HG03066 (cell line): Measurements from ENCODE around the gene KLRC2.
"Not testable (repeated sequence)": the region's sequence is repeated elsewhere in the genome, so short reads cannot be mapped to it uniquely, and the experiment has no call there.

Source experiments
- ATAC-seq: cut with Tn5 transposase; IDR thresholded peaks from one replicate; pipeline ENCODE4 v1.9.1; 2021; ENCODE audit warnings: low read depth; ENCODE audit not compliant: unreplicated experiment

KLRC2 gene

DNA sequence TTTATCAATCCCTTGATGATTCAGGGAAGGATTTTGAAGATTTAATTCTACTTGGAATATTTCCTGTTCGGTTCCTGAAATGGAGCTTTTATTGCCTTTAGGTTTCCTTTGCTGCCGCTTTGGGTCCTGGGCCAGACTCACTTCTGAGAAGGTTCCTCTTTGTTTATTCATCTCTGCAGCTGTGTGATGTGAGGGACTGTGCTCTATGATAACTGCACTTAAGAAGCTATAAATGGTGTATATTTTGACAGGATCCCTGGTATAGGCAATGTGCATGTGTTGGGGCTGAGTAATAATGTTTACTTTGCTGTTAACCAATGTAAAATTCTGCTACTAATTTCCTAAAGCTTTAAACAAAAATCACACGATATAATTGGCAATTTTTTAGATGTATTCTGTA, at the start of gene KLRC2:
Gene KLRC2 (minus strand): TSS at position 195 of the 400 bp plus-strand sequence. CDS start 24 bp downstream, at position 171.
- ATAC-seq = not testable (repeated sequence)

DNA sequence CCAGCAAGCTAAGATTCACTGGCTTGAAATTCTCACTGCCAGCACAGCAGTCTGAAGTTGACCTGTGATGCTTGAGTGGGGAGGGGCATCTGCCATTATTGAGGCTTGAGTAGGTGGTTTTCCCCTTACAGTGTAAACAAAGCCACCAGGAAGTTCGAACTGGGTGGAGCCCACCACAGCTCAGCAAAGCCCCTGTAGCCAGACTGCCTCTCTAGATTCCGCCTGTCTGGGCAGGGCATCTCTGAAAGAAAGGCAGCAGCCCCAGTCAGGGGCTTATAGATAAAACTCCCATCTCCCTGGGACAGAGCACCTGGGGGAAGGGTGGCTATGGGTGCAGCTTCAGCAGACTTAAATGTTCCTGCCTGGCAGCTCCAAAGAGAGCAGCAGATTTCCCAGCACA, 46.1 kb upstream of the KLRC2 start:
- not testable (repeated sequence) for ATAC-seq

DNA sequence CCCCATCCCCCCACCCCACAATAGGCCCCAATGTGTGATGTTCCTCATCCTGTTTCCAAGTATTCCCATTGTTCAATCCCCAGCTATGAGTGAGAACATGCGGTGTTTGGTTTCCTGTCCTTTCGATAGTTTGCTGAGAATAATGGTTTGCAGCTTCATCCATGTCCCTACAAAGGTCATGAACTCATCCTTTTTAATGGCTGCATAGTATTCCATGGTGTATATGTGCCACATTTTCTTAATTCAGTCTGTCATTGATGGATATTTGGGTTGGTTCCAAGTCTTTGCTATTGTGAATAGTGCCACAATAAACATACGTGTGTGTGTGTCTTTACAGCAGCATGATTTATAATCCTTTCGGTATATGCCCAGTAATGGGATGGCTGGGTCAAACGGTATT, 37.0 kb upstream of the KLRC2 start:
- ATAC-seq = not testable (repeated sequence)

DNA sequence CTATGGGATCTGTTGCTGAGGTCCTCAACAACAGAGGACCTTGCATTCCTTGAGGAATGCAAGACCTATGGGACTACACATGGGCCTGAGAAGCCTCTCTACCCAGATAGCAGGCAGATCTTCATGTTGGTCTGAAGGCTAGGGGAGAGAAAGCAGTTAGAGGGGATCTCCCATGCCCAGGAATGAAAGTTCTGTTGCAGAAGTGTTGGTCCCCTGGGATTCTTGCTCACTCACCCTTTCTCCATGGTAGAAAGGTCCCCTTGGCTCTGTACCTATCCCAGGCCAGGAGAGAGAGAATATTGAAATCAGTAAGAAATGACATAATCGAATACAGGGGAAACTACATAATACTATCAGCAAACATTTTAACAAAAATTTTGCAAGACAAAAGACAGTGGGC, 33.9 kb upstream of the KLRC2 start:
- ATAC-seq = no peak

DNA sequence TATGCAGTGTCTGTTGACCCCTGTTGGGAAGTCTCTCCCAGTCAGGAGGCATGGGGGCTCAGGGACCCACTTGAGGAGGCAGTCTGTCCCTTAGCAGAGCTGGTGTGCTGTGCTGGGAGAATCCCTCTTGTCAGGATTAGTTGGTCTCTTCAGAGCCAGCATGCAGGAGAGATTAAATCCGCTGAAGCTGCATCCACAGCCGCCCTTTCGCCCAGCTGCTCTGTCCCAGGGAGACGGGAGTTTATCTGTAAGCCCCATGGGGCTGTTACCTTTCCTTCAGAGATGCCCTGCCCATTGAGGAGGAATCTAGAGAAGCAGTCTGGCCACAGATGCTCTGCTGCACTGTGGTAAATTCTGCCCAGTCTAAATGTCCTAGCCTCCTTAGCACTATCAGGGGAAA, 30.5 kb upstream of the KLRC2 start:
- ATAC-seq = no peak

DNA sequence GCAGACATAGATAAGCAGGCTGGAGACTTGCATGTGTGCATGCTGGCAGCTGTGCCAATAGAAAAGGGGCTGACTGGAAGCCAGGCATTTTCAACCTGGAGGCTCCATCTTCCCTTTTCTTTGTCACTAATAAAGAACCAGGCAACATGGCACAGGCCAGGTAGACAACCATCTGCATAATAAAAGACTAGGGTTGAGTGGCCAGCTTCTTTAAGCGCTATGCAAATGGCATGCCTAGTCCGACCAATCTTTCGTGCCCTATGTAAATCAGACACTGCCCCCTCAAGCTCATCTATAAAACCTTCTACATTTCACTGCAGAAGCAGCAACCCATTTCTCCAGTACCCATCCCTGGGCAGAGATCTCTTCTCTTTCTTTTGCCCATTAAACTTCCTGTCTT, 21.9 kb upstream of the KLRC2 start:
- no peak for ATAC-seq

DNA sequence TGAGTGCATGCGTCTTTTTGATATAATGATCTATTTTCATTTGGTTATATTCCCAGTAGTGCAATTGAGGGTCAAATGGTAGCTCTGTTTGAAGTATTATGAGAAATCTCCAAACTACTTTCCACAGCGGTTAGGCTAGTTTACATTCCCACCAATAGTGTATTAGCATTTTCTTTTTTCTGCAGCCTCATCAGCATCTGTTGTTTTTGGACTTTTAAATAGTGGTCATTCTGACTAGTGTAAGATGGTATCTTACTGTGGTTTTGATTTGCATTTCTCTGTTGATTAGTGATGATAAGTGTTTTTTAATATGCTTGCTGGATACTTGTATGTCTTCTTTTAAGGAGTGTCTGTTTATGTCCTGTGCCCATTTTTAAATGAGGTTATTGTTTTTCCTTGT, 21.0 kb upstream of the KLRC2 start:
- no peak for ATAC-seq

DNA sequence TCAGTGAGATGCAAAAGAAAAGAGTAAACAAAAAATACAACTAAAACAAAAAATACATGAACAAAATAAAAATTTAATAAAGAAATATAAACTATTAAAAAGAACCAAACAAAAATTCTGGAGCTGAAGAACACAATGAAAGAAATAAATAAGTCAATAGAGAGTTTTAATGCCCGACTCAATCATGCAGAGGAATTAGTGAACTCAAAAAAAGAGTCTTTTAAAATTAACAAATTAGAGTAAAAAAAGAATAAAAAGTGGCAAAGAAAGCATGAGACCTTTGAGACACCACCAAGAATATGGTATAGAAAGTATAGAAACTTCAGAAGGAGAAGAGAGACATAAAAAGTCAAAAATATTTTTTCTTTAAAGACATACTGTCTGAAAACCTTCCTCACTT, 20.0 kb upstream of the KLRC2 start:
- no peak for ATAC-seq

DNA sequence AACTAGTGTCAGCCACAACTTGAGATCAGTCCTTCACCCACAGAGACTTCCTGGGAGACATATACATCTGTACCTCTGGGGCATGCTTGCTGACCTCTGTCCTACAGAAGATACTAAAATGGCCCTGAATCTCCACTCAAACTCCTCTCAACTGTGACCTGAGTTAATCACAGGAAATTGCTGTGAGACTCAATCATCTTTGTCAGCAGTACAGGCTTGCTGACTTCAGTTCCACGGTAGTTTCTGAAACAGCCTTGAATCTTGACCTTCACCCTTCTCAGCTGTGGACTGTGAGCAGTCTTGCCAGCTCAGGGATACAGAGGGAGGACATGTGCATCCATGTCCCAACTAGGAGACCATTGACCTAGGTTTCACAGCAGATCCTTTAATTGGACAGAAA, 18.7 kb upstream of the KLRC2 start:
- ATAC-seq = no peak

DNA sequence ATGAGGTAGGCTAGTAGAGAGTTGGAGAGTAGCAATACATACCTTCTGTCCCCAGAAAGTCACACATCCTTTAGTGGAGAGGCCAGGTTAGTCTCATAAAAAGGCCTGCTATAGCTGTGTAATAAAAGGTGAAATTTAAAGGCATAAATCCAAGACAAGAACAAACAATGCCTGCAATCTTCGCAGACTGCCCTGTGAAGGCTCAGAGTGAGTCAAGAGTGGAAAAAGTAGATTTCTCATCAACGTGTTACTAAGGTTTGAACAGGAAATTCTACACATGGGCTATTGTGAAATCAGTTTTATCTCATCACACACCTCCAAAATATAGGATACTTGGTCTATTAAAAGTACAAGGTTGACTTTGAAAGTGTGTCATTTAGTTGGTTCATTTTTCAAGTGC, 17.3 kb upstream of the KLRC2 start, which contains the start of gene KLRC1:
Gene KLRC1 (minus strand): TSS at position 222 of the 400 bp plus-strand sequence. CDS start 2,221 bp downstream, outside the sequence.
- no peak for ATAC-seq

DNA sequence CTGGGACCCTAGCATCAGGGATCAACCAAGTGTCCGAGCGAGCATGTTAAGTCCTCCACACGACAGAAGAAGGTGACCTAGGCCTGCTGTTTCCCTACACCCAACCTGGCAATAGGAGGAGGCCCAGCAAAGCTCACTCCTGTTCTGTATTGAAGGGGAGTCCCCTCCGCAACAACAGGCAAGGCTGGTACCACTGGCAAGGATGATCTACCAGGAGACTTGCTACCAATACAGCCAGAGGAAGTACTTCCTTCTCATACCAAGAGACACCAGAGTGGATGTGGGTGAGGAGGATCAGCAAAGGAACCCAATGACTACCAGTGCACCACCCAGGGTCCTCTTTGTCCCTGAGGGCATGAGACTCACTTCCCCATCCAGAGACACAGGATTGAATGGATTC, 12.4 kb upstream of the KLRC2 start:
- ATAC-seq = no peak

DNA sequence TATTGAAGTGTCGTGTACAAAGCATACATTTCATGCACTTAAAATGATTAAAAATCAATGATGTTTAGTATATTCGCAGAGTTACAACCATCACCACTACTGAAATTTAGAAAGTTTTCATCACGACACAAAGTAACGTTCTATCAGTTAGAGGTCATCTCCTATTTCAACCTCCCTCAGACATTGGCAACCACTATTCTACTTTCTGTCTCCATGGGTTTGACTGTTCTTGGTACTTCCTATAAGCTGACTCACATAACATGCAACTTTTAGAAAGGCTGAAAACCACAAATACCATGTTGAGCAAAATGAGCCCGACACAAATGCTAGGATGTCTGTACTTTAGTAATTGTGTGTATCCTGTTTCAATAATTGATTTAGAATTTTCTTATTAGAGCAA, 10.2 kb upstream of the KLRC2 start:
- ATAC-seq = not testable (repeated sequence)

DNA sequence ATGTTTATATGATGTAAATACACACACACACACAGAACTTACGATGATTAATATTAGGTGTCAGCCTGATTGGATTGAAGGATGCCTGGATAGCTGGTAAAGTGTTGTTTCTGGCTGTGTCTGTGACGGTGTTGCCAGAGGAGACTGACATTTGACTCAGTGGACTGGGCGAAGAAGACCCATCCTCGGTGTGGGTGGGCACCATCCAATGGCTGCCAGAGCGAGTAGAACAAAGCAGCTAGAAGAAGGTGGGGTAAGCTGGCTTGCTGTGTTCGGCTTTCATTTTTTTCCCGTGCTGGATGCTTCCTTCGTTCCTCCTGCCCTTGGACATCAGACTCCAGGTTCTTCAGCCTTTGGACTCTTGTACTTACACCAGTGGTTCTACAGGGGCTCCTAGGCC, 5.3 kb upstream of the KLRC2 start:
- ATAC-seq = not testable (repeated sequence)

DNA sequence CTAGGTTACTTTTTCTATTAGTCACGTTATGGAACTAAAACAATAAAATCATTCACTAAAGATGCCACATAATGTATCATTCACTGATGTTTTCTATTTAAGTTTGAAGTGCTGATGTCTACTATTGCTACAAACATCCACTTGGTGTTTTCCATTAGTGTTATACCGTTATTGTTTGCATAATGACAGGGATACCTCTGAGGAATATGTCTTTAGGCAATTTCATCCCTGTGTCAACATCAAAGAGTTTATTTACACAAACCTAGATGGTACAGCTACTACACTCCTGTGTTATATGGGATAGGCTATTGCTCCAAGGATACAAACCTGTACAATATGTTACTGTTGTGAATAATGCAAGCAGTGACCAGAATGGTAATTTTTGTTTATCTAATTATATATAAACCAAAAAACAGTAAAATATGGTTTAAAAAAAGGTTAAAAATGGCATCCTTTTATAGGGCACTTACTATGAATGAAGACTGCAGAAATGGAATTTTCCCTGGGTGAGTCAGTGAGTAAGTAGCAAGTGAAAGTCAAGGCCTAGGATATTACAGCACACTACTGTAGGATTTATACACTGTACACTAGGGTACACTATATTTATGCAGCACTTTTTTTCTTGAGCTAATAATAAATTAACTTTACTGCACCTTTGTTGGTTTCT, 3.9 kb upstream of the KLRC2 start:
- ATAC-seq = not testable (repeated sequence)

DNA sequence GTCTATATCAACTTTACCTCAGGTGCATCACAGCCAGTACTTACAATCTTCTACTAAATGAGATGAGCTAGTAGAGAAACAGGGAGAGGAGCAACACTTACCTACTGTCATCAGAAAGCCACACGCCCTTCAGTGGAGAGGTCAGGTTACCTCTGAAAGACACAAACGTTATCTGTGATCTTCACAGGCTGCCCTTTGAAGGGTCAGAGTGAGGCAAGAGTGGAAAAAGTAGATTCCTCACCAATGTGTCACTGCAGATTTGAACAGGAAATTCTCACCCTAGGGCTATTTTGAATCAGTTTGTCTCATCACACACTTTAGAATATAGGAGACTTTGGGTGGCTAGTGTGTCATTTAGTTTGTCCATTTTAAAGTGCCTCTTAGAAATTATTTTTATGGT, 1.8 kb upstream of the KLRC2 start:
- not testable (repeated sequence) for ATAC-seq

DNA sequence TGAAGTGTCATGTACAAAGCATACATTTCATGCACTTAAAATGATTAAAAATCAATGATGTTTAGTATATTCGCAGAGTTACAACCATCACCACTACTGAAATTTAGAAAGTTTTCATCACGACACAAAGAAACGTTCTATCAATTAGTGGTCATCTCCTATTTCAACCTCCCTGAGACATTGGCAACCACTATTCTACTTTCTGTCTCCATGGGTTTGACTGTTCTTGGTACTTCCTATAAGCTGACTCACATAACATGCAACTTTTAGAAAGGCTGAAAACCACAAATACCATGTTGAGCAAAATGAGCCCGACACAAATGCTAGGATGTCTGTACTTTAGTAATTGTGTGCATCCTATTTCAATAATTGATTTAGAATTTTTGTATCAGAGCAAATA, 5.2 kb downstream of the KLRC2 start:
- not testable (repeated sequence) for ATAC-seq

DNA sequence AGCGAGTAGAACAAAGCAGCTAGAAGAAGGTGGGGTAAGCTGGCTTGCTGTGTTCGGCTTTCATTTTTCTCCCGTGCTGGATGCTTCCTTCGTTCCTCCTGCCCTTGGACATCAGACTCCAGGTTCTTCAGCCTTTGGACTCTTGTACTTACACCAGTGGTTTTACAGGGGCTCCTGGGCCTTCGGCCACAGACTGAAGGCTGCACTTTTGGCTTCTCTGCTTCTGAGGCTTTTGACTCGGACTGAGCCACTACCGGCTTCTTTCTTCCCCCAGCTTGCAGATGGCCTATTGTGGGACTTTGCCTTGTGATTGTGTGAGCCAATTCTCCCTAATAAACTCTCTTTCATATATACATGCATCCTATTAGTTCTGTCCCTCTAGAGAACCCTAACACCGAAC, 9.9 kb downstream of the KLRC2 start:
- not testable (repeated sequence) for ATAC-seq

DNA sequence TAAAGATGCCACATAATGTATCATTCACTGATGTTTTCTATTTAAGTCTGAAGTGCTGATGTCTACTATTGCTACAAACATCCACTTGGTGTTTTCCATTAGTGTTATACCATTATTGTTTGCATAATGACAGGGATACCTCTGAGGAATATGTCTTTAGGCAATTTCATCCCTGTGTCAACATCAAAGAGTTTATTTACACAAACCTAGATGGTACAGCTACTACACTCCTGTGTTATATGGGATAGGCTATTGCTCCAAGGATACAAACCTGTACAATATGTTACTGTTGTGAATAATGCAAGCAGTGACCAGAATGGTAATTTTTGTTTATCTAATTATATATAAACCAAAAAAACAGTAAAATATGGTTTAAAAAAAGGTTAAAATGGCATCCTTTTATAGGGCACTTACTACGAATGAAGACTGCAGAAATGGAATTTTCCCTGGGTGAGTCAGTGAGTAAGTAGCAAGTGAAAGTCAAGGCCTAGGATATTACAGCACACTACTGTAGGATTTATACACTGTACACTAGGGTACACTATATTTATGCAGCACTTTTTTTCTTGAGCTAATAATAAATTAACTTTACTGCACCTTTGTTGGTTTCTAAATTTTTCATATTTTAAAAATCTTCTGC, 11.4 kb downstream of the KLRC2 start:
- ATAC-seq = not testable (repeated sequence)

DNA sequence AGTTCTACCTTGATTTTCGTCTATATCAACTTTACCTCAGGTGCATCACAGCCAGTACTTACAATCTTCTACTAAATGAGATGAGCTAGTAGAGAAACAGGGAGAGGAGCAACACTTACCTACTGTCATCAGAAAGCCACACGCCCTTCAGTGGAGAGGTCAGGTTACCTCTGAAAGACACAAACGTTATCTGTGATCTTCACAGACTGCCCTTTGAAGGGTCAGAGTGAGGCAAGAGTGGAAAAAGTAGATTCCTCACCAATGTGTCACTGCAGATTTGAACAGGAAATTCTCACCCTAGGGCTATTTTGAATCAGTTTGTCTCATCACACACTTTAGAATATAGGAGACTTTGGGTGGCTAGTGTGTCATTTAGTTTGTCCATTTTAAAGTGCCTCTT, 13.7 kb downstream of the KLRC2 start:
- not testable (repeated sequence) for ATAC-seq

DNA sequence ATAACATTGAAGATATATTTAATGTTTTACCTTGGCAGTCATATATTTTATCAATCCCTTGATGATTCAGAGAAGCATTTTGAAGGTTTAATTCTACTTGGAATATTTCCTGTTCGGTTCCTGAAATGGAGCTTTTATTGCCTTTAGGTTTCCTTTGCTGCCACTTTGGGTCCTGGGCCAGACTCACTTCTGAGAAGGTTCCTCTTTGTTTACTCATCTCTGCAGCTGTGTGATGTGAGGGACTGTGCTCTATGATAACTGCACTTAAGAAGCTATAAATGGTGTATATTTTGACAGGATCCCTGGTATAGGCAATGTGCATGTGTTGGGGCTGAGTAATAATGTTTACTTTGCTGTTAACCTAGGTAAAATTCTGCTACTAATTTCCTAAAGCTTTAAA, 15.5 kb downstream of the KLRC2 start, which contains the start of gene KLRC3:
Gene KLRC3 (minus strand): TSS at position 262 of the 400 bp plus-strand sequence. CDS start 45 bp downstream, at position 217.
- ATAC-seq = not testable (repeated sequence)

DNA sequence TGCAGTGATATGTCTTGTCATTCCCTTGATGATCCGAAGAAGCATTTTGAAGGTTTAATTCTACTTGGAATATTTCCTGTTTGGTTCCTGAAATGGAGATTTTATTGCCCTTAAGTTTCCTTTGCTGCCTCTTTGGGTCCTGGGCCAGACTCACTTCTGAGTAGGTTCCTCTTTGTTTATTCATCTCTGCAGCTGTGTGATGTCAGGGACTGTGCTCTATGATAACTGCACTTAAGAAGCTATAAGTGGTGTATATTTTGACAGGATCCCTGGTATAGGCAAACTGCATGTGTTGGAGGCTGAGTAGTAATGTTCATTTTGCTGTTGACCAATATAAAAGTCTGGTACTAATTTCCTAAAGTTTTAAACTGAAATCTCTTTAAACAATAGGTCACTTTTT, 26.4 kb downstream of the KLRC2 start, which contains the start of gene KLRC4:
Gene KLRC4 (minus strand): TSS at position 366 of the 400 bp plus-strand sequence. CDS start 182 bp downstream, at position 184.
- ATAC-seq = no peak

DNA sequence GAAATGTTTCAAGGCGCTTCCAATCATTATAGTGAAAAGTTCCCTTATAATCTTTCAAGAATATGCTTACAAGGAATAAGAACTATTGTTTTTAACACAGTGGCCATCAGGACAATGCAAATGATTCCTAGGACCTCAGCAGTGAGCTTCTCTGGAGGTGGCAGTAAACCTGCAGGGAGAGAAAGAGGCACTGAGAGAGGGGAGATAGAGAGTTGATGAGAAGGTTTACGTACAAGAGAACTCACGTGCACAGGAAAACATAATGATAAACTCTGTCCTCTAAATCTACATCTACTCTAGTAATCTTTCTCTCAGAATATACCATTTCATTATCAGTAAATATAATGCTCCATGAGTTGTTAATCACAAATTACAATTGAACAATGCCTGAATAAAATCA, 27.0 kb downstream of the KLRC2 start:
- no peak for ATAC-seq
